SU-DHL-6 (cell line): Measurements from ENCODE around the gene ZNF438.

Experiments
- H2AFZ ChIP-seq: fragments of 200-600 bp; sonication (generic); 2 replicates; pipeline ENCODE4 v1.6.1; 2014; ENCODE audit warnings: low read depth, mild to moderate bottlenecking, moderate library complexity, mixed read lengths, antibody characterized with exemption, low read length; ENCODE audit not compliant: severe bottlenecking
- H3F3A ChIP-seq: fragments of 200-600 bp; shearing (Covaris generic); 2 replicates; pipeline ENCODE4 v1.6.0; 2016; ENCODE audit warnings: antibody characterized with exemption, mild to moderate bottlenecking; ENCODE audit not compliant: insufficient read depth
- H3K27ac ChIP-seq: fragments of 200-600 bp; sonication (generic); 2 replicates; pipeline ENCODE4 v1.5.1; 2016; ENCODE audit warnings: low read depth, mild to moderate bottlenecking, low read length, moderate library complexity, mixed read lengths
- H3K27me3 ChIP-seq: fragments of 200-600 bp; sonication (generic), shearing (Covaris generic); 2 replicates; pipeline ENCODE4 v1.6.0; 2014; ENCODE audit warnings: mild to moderate bottlenecking, low read length
- H3K36me3 ChIP-seq: fragments of 200-600 bp; sonication (generic); 2 replicates; pipeline ENCODE4 v1.6.1; 2014; ENCODE audit warnings: mild to moderate bottlenecking, low read length, mixed read lengths
- H3K4me2 ChIP-seq: fragments of 300-600, 200-600 bp; shearing (Covaris generic), sonication (generic); 2 replicates; pipeline ENCODE4 v1.6.0; 2014; ENCODE audit warnings: low read length, low read depth, mild to moderate bottlenecking; ENCODE audit not compliant: poor library complexity, severe bottlenecking
- H3K4me3 ChIP-seq: fragments of 200-600 bp; sonication (generic); 2 replicates; pipeline ENCODE4 v1.5.1; 2014; ENCODE audit warnings: antibody characterized with exemption, low read length, mild to moderate bottlenecking, mixed read lengths; ENCODE audit not compliant: insufficient read depth, poor library complexity, severe bottlenecking
- H3K79me2 ChIP-seq: fragments of 200-600 bp; sonication (generic); 2 replicates; pipeline ENCODE4 v1.6.1; 2014; ENCODE audit warnings: mild to moderate bottlenecking, low read length, moderate library complexity; ENCODE audit not compliant: insufficient read depth
- H3K9ac ChIP-seq: fragments of 200-600 bp; sonication (generic); 2 replicates; pipeline ENCODE4 v1.7.0; 2014; ENCODE audit warnings: mild to moderate bottlenecking, low read length
- H3K9me2 ChIP-seq: fragments of 200-600 bp; sonication (generic); replicated peaks from 2 replicates; pipeline ENCODE4 v1.6.1; 2014; ENCODE audit warnings: low read length; ENCODE audit not compliant: insufficient read depth
- H3K9me3 ChIP-seq: fragments of 200-600 bp; sonication (generic); 2 replicates; pipeline ENCODE4 v1.6.1; 2014; ENCODE audit warnings: low read length, mixed read lengths; ENCODE audit not compliant: insufficient read depth
- H4K20me1 ChIP-seq: fragments of 200-600 bp; sonication (generic); 2 replicates; pipeline ENCODE4 v1.6.1; 2014; ENCODE audit warnings: low read depth, mild to moderate bottlenecking, antibody characterized with exemption, low read length, moderate library complexity, mixed read lengths
- EZH2phosphoT487 ChIP-seq: fragments of 200-600 bp; sonication (generic), shearing (Covaris generic); conservative IDR thresholded peaks from 2 replicates; pipeline ENCODE4 v1.6.1; 2018; ENCODE audit warnings: mild to moderate bottlenecking, antibody characterized with exemption, low read length, moderate library complexity, mixed read lengths
- TF ChIP-seq, protein P1 (sequence below): fragments of 200-600 bp; sonication (generic); IDR thresholded peaks from one replicate; pipeline ENCODE4 v1.5.1; 2017; ENCODE audit warnings: antibody characterized with exemption, mild to moderate bottlenecking, low read length, moderate library complexity; ENCODE audit not compliant: insufficient read depth, poor library complexity, severe bottlenecking

The ZNF438 gene

DNA sequence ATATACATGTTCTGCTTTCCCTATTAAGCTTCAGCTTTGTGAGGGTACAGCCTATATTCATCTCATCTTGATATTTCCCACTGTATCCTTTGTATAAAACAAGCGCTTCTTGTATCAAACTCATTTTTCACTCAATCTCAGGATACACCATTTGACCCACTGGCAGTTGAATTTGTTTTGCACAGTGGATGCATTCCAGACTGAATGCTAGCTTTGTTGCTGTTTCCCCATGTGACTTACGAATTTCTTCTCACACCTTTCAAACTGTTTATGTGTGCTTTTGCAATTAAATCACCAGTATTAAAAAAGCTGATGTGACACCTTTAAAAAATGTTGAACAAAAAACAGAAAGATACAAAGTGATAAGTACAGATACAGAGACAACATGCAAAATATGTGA lies 180.9 kb downstream of the ZNF438 start:
- Histone ChIP-seq H2AFZ (no peak overlapping the region), H3K9me3 (no peaks in the 10 kb centered on the region), H3K9ac (no peak overlapping the region), H3K27ac (no peak overlapping the region), H3K4me2 (no peak overlapping the region), H3K27me3 (no peaks in the 10 kb centered on the region), H4K20me1 (no peaks in the 10 kb centered on the region), H3K9me2 (no peaks in the 10 kb centered on the region), H3K79me2 (no peaks in the 10 kb centered on the region), H3K36me3 (no peaks in the 10 kb centered on the region), H3F3A (no peaks in the 10 kb centered on the region), H3K4me3 (no peak overlapping the region)
- no peak for TF ChIP-seq EZH2phosphoT487
- TF ChIP-seq, protein P1, sequence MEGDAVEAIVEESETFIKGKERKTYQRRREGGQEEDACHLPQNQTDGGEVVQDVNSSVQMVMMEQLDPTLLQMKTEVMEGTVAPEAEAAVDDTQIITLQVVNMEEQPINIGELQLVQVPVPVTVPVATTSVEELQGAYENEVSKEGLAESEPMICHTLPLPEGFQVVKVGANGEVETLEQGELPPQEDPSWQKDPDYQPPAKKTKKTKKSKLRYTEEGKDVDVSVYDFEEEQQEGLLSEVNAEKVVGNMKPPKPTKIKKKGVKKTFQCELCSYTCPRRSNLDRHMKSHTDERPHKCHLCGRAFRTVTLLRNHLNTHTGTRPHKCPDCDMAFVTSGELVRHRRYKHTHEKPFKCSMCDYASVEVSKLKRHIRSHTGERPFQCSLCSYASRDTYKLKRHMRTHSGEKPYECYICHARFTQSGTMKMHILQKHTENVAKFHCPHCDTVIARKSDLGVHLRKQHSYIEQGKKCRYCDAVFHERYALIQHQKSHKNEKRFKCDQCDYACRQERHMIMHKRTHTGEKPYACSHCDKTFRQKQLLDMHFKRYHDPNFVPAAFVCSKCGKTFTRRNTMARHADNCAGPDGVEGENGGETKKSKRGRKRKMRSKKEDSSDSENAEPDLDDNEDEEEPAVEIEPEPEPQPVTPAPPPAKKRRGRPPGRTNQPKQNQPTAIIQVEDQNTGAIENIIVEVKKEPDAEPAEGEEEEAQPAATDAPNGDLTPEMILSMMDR = no peak

DNA sequence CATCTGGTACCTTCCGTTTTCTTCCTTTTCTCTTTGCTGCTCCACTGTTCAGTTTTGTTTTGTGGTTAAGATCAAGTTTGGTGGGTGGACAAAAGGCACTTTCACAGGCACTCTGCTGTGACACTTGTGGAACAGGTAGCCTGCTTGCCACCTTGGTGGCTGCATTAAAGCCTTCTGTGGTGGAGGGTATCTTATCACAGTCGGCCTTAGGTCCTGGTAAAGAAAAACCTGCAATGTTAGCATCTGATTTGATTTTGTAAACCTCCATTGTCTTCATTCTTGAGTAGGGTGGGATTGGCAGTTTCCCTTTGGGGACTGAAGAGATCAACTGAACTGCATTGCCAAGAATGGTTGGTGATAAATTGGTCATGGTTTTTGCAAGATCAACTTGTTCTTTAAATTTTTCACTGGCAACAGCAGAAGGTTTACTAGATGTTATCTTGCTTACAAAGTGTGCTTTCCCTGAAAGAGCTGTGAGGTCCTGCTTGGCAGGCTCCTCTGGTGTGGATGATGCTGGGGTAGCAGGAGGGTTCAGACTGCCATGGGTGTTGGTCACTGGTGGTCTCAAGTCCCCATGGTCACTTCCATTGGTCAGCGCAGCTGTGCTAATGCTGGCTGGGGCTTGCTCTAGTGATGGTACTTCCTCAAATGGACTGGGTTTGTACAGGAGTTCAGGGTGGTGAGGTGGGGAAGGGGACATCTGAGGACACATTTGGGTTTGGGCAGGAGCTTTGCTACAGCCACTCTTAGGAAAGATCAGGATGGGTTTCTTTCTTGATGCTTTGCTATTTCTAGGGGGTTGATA lies 182.2 kb downstream of the ZNF438 start:
- Histone ChIP-seq H3K9me2 (no peaks in the 10 kb centered on the region), H4K20me1 (no peaks in the 10 kb centered on the region), H3K36me3 (no peaks in the 10 kb centered on the region), H3K9me3 (no peaks in the 10 kb centered on the region), H2AFZ (no peak overlapping the region), H3K4me2 (no peak overlapping the region), H3K27me3 (no peaks in the 10 kb centered on the region), H3K79me2 (no peaks in the 10 kb centered on the region), H3K9ac (no peak overlapping the region), H3F3A (no peaks in the 10 kb centered on the region), H3K4me3 (no peak overlapping the region), H3K27ac (no peak overlapping the region)
- TF ChIP-seq, protein P1 = no peak
- TF ChIP-seq EZH2phosphoT487 = no peak

DNA sequence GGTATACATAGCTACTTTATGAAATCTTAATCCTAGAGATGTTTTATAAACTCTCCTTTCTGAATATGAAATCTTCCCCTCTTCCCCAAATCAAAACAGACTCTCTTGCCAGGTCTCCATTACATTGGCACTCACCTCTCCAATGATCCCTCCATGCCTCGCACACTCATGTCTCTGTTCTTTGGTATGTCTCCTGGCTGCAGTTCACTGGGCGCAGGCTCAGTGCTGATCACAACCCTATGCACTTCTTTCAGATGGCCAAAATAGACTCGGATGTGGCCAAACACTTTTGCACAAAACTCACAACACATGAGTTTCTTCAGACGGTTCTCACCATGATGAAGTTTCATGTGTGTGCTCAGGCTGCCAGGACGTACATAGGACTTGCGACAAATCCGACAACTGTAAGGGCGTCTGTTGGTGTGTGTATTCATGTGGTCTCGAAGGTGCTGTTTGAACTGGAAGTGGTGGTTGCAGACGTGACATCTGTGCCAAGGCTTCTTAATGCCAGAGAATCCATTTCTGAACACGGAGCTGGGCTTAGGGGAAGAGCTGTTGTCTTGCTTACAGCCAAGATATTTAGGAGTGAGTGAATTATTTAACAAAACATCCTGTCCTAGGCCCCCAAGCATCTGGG lies 183.2 kb downstream of the ZNF438 start:
- no peak overlapping the region for H3K9ac ChIP-seq
- H3K4me3 ChIP-seq = no peak overlapping the region
- H3K4me2 ChIP-seq = no peak overlapping the region
- no peak overlapping the region for H2AFZ ChIP-seq
- TF ChIP-seq, protein P1 = no peak
- TF ChIP-seq EZH2phosphoT487 = no peak
- H4K20me1 ChIP-seq = no peaks in the 10 kb centered on the region
- no peaks in the 10 kb centered on the region for H3K36me3 ChIP-seq
- H3K27me3 ChIP-seq = no peaks in the 10 kb centered on the region
- H3K27ac ChIP-seq = no peak overlapping the region
- no peaks in the 10 kb centered on the region for H3K79me2 ChIP-seq
- H3K9me2 ChIP-seq = no peaks in the 10 kb centered on the region
- H3K9me3 ChIP-seq = no peaks in the 10 kb centered on the region
- no peaks in the 10 kb centered on the region for H3F3A ChIP-seq
